GM19467 (cell line): ENCODE results near the gene ADD1.

ENCODE experiments used
- ATAC-seq: cut with Tn5 transposase; IDR thresholded peaks from one replicate; pipeline ENCODE4 v1.9.1; 2021; ENCODE audit warnings: mild to moderate bottlenecking, moderate library complexity; ENCODE audit not compliant: unreplicated experiment

Gene ADD1

DNA sequence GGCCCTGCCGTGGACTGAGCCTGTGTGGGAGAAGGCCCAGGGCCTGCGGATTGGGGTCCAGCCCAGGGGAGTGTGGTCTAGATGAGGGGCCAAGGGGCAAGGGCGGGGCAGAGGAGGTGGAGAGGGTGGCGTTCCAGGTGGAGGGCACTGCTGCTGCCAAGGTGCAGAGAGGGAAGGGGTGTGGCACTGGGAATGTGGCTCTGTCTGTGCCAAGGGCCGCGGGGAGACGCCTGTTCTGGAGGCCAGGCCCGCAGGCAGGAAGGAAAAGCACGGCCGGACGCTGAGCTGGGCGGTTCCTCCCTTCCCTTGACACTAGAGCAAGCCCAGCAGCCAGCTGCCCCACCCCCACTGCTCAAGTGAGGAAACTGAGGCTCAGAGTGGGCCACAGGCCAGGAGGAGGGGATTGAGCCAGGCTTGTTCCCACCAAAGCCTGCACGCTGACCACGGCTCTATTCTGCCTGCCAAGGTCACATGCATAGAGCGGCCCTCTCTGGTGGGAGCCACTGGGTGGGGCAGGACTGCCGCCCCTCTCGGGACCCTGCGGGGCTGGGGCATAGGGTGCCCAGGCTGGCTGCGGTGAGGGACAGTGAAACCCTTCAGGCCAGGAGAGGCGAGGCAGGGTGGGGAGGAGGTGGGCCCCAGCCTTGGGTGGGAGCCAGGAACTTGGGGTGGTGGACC, 37.8 kb upstream of the ADD1 start:
- ATAC-seq = no peak

DNA sequence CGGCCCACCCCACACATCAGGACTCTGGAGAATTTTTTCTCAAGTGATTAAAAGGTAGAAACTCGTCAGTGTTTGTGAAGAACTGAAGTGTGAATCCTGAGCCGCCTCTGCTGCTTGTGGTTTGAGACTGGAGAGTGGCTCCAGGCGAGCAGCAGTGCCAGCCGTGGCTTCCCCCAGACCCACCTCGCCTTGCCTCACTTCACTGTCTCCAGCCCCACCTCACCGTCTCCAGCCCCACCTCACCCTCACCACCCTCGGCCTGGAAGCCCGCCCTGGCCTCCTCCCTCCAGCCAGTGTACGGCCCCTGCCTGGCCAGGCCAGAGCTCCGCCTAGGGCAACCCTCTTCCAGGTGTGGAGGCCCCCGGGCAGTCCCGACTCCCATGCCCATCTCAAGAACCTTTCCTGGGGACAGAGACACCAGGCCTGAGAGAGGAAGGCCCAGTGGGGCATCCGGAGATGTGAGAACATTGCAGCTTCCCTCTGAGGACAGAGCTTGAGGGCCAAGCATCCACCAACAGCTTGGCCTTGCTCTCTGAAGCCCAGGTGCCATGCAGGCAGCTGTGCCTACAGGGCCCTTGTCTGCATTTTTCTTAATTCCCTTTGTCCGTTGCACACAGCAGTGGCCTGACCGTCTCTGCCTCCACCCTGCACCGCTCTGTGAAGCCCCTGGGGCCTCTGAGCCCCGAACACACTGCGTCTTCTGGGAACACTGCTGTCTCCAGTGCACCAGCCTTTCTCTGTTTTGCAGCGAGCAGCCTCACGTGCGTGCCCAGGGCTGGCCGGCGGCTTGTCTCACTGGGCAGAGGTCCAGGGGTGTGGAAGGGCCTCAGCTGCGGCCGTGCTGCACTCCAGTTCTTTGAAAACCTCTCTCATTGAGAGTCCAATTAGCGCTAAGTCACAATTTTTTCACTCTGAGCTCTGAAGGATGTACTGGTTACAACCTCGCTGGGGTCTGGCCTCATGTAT, 37.0 kb upstream of the ADD1 start:
- ATAC-seq = no peak

DNA sequence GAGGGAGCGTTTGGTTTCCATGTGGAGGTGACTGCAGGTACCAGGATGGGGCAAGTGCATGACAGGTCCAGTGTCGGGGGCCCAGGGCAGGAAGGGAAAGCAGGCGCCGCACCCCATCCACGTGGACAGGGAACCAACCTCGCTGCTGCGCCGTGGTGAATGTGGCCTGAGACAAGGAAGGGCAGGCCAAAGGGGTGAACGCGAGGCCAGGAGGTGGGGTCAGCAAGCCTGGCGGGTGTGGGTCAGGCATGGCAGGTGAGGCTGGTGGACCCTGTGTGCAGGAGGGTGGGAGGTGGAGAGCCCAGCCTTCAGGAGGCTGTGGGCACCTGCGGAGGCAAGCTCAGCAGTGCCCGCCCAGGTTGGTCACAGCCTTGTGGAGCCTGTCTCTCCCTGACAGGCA, 36.1 kb upstream of the ADD1 start:
- ATAC-seq = no peak

DNA sequence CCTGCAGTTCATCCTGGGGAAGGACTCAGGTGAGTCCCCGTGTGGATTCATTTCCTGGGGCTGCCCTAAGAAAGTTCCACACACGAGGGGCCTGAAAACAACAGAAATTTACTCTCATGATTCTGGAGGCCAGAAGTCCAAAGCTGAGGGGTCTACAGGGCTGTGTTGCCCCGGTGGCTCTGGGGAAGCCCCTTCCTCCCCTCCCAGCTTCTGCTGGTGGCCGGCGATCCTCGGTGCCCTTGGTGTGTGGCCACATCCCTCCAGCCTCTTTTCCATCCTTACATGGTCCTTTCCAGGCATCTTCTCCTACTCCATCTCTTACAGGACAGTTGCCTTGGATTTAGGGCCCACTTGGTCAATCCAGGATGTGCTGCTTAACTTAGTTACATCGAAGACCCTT, 35.6 kb upstream of the ADD1 start:
- ATAC-seq = no peak

DNA sequence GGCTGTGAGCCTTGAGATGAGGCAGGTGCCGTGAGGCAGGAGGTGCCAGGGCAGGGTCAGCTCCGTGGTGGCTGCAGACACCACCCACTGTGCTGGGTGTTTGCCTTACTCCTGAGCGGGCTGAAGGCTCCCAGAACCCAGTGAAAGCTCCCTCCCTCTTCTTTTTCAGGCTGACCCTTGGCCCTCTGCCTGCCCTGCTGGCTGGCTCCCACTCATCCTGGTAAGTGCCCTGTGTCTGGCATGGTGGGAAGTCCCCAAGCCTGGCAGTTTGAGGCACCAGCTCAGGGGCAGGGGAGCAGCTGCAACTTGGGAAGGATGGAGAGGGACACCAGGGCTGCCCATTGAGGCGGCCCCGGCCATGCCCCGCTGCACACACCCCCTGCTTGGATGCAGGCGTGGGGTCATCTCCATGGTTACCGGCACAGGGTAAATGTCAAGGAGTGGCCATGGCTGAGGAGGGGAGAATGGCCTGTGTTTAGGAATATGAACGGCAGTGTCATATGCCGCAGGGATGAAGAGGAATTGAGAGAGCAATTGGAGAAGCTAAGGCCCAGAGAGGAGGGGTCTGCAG, 33.9 kb upstream of the ADD1 start:
- no peak for ATAC-seq

DNA sequence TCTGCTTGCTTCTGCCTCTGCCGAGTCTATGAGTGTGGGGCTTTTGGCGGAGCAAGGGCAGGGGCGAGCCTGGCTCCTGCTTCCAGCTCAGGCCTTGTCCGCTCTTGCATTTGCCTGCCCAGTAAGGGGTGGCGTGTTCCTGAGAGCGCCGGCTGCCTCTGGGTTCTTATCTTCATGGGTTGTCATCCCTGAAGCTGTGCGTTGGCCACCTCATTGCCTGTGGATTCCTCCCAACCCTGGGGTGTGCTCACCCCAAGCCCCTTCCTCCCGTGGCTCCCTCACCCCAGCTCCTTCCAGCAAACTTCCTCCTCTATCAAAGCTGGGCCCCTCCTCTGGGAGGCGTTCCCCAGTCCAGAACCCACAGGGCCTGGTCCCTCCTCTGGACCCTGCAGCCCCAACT, 33.3 kb upstream of the ADD1 start:
- no peak for ATAC-seq

DNA sequence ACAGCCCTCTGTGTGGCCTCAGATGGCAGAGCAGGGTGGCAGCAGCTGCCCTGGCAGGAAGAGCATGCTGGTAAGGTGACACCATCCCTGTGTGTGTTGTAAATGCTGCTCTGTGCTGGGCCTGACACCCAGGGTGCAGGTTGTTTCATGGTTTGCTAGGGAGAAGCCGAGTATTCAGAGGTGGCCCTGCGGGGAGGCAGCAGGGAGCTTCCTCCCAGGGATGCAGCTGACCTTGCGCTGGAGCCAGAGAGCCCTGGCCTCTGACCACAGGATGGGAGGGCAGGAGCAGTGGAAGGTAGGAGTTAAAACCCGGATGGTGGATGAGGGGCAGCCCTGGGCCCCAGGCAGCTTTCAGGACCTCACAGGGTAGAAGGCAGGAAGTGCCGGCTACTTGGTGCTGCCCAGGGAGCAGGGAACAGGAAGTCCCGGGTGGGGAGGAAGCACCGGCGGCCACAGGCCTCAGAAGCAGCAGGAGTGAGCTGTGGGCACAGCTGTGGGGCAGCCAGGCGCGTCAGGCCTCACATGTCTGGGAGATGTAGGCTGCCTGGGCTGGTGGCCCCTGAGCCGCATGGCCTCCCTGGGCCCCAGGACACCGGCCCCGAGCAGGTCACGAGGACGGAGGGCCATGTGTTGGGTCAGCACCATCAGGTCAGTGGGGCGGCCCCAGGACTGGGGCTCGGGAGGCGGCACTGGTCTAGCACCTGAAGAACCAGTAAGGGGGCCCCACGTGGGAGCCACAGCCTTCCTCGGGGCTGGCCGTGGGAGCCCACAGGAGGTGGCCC, 31.6 kb upstream of the ADD1 start:
- peak; percentile 71 for ATAC-seq

DNA sequence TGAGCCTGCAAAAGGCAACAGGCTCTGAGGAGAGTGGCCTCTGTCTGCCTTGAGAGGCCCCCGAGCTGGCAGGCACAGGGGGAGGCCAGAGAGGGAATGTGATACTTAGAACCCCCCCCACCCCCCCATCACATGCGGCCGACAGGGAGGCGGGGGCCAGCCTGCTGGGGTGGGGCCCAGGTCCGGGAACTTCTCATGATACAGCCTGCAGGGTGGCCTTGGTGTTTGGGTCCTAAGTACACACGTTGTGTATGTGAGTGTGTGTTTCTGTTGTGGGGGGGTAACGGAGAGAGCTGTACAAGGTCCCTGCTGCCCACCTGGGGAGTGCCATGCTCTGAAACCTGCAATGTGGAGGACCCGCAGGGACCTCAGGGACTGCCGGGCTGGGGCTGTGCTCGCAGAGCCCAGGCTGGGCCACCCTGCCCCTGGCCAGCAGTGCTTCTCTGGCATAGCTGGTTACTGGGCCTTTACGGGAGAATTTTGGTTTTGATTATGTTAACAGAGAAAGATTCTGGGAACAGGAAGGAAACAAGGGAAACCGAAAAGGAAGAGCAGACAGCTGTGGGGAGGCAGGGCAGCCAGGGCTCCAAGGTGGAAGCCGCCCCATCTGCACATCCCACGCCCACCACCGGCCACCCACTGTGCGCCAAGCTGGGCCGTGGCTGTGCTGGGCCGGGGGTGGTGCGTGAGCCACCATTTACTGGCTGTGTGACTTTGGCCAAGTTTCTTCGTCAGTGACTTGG, 30.9 kb upstream of the ADD1 start:
- ATAC-seq = no peak

DNA sequence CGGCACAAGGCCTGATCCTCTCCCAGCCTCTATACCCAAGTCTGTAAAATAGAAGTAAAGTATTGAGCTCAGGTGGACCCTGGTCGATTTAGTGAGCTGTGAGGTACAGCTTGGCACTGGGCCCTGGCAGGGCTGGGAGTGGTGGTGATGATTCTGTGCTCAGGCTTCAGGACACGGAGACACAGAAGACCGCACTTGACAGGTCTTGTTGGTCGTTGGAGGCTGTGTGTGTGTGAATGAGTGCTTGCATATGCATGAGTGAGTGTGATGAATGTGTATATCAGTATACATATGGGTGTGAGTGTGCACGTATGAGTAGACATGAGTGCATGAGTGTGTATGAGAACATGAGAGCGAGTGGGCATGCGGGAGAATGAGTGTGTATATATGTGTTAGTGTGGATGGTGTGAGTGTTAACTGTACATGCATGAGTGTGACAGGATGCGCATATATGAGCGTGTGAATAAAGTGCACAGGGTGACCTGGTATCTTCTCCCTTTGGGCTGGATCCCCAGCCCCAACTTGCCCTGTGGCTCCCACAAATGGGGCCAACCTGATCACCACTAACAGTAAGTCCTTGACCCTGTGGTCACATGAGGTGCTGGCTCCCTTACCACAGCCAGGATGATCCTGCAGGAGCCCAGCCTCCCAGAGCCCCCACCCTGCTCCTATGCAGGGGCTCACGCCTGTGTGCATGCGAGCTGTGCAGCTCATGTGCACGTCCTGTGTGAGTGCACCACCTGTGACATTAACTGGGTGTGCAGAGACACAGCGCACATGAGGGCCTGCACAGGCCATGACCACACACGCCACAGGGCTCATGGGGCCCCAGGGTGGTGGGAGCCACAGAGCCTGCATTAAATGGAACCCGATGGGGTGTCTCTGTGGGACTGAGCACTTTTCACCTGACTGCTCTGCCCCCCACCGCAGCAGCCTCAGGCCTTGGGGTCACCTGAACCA, 29.9 kb upstream of the ADD1 start:
- ATAC-seq = no peak

DNA sequence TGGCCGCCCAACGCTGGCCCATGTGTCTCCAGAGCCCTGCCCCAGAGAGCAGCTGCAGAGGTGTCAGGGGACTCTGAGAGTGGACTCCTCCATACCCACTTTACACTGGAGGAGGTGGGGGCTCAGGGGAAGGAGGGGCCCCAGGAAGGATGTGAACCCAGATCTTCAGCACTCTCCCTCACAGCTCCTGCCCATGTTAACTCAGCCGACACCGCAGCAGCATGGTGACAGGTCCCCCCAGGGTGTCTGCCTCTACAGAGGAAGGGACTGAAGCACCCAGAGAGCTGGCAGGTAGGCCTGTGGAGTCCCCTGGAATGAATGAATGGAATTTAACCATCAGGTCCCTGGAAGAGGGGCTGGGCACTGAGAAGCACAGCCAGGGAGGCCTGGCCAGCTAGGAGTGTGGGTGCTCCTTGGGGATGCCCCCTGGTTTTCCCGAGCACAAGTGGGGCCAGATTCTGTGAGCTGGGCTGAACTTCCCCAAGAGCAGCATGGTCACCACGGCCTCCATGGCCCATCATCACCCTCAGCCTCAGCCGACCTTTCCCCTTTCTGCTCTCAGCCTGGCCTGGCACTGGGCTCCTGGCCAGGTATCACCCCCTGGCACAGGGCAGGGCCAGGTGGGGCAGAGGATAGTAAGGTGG, 28.9 kb upstream of the ADD1 start:
- no peak for ATAC-seq

DNA sequence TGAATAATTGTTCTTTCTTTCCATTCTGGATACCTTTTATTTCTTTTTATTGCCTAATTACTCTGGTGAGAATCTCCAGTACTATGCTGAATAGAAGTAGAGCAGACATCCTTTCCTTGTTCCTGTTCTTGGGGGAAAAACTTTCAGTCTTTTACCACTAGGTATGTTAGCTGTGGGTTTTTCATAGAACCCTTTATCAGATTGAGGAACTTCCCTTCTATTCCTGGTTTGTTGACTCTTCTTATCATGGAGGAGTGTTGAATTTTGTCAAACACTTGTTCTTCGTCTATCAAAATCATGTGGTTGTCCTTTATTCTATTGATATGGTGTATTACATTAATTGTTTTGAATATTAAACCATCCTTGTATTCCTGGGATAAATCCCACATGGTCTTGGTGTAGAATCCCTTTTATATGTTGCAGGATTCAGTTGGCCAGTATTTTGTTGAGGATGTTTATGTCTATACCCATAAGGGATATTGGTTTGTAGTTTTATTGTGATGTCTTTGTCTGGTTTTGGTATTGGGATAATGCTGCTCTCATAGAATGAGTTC, 27.2 kb upstream of the ADD1 start:
- no peak for ATAC-seq

DNA sequence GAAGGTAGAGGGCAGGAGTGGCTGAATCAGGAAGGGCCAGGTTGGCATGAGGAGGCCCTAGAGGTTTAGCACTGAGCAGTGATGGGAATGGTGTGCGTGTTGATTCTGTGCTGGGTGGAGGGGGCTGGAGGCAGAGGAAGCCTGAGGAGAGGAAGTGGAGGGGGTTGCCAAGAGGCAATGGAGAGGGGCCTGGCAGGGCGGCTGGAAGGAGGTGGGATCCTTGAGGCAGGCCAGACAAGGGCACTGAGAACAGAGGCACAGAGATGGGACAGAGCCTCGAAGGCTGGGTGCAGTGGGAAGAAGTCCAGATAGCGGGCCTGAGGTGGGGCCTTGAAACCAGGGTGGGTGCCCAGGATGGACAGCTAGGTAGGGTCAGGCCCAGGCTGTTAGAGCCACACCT, 26.5 kb upstream of the ADD1 start:
- ATAC-seq = no peak

DNA sequence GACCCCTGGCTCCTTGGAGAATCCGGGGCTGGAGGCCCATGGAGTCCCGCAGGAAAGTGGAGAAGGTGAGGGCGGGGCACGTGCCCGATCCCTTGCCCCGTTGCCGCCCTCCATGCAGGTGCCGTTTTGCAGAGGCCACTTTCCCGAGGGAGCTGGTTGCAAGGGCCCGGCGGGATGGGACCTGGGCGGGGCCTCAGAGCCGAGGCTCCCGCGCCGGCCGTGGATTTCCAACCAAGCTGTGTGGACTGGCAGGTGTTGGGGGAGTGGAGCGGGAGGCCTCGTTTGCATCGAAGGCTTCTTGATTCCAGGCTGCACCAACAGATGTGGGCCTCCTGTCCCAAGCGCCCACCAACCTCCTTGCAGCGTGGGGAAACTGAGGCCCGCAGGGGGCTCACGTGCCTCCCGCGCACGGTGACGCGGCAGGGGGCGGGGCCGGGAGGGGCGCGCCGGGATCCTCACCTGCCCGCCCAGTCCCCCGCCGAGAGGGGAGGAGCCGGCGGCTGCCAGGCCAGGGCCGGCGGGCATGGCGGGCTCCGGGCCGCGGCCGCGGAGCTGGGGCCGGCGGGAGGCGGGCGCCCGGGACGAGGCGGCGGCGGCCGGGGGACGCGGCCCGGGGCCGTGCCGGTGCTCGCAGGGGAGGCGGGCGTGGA, 25.8 kb upstream of the ADD1 start:
- ATAC-seq = no peak

DNA sequence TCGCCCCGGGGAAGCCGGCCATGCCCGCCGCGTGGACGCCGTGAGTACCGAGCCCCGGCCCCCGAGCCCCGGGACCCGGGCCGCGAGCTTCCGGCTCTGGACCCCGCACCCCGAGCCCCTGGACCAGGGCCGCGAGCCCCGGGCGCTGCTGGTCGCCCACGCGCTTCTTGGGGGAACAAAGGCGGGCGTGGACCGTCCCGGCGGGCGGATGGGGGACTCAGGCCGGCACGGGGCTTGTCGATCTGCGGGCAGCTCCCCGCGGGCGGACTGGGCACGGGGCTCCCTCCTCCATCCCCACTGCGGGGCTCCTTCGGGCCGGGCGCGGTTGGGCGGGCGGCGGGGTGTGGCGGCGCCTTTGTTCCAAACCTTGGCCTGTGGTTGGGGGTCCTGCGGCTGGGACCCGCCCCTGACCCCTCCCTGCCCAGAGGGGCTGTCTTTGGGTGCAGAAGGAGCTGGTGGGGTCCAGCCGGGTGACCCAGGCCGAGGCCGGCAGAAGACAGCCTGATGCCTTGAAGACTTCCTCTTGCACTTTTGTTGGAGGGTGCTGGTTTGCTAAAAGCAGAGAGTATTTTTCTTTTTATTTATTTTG, 25.2 kb upstream of the ADD1 start:
- no peak for ATAC-seq

DNA sequence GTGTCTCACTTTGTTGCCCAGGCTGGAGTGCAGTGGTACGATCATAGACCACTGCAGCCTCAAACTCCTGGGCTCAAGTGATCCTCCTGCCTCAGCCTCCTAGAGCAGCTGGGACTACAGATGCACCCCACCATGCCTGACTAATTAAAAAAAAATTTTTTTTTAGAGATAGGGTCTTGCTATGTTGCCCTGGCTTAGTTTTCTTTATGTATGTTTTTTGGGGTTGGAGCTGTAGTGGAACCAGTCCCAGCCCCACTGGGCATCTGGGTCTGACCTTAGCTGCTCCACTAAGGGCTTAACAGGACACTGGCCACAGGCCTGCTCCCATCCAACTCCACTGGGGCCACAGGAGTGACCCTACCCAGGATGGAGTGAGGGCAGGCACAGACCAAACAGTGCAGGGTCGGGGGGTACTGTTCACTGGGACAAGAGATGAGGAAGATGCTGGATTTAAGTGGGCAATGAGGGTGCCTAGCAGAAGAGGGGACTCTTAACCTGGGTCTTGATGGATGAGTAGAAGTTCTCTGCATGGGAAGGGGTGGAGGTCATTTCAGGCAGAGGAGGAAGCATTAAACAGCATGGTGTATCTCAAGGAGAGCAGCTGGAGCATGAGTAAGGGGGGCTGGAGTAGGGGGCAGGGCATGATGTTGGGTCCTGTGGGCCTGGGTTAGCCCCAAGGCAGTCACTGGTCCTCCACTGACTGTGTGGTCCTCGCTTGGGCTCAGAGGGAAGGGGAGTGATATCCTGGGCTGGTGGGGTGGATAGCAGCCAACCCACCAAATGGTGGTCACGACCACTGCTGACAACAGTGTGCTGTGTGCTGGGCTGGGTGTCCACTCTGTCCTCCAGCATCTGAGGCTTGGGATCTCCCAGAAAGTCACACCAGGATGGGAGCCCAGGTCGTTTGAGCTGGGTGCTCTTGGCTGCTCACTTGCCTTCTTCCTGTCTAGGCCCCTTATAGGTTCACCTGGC, 24.1 kb upstream of the ADD1 start:
- ATAC-seq = no peak

DNA sequence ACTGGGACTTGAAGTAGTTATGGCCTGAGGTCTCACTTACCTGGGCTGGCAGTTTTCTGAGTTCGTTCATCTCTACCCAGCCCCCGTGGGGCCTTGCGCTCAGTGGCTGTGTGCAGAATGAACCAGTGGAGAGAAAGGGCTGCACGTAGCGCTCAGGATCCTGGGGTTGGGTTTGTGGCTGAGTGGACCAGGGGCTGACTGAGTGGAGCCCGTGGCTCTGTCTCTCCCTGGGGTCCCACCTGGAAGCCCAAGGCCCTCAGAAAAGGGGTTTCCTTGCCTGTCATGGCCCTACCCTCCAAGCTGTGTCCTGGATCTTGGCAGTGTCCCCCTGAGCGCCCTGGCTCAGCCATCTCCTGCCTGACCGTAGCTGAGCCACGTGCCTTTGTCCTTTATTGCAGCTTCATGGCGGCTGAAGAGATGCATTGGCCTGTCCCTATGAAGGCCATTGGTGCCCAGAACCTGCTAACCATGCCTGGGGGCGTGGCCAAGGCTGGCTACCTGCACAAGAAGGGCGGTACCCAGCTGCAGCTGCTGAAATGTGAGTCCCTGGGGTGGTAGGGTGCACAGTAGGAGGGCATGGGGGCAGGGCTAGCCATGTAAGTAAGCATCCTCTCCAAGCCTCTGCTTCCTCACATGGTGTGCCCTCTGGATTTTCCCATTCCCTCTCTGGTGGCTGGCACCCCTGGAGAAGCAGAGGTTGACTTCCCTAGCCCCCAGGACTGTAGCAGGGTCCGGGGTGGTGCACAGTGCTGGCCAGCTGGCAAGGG, 23.2 kb upstream of the ADD1 start:
- ATAC-seq = no peak
